K562 (cell line): ENCODE measurements around the gene TMED4.

Source experiments
- TAF1 ChIP-seq: IDR thresholded peaks from 2 replicates; pipeline ENCODE4 v1.6.1; 2011; ENCODE audit warnings: mild to moderate bottlenecking, low read length, moderate library complexity; ENCODE audit not compliant: insufficient read depth, control insufficient read depth, severe bottlenecking; ENCODE audit errors: extremely low read depth
- TSHZ1 ChIP-seq: fragments of 250-450 bp; sonication (Bioruptor Pico); IDR thresholded peaks from 2 replicates; pipeline ENCODE4 v1.4.0; 2020; ENCODE audit warnings: mild to moderate bottlenecking, moderate library complexity

GRCh38 chr7:44587843-44588711 is 6.0 kb upstream of the TMED4 start:
- TF ChIP-seq TSHZ1 (CRISPR knock-in tag) (no peak), TAF1 (no peak)
